H1 (cell line): ENCODE results near the gene AIPL1. TPM values are rescaled to one million over a fixed set of nuclear protein-coding genes. Genes with fewer than 3 reads are reported as not detected.

ENCODE experiments used
- CTCF ChIA-PET: fragments of 300-600 bp; sonication (Branson Sonifier 250); formaldehyde crosslinking; loops from one replicate; lab custom pipeline; 2021; ENCODE audit not compliant: partially characterized antibody; lab: Charles Lee
- POLR2A ChIA-PET: fragments of 300-600 bp; sonication (Branson Sonifier 250); formaldehyde crosslinking; loops from one replicate; lab custom pipeline; 2021; ENCODE audit warnings: inconsistent platforms; ENCODE audit not compliant: partially characterized antibody; lab: Charles Lee
- DNase-seq, 2 experiments: peaks; one replicate each; pipeline versions ENCODE4 v3.0.0 to v3.0.0-alpha.2; 2010 to 2022; ENCODE audit warnings: low spot score in 2 of 2, low read depth in 1 of 2, mixed read lengths in 1 of 2
- FAIRE-seq: peaks from 2 replicates; lab custom pipeline; 2011; peaks lifted over from hg19 to GRCh38; lab: Jason Lieb, UNC
- H2AFZ ChIP-seq: 2 replicates; pipeline ENCODE4 v1.8.1; 2012; ENCODE audit warnings: low read length, inconsistent platforms
- H2AK5ac ChIP-seq: 2 replicates; pipeline ENCODE4 v1.6.1; 2013; ENCODE audit warnings: low read depth, low read length
- H2BK120ac ChIP-seq: replicated peaks from 2 replicates; pipeline ENCODE3; 2013; ENCODE audit warnings: low read depth, low read length, inconsistent platforms
- H2BK12ac ChIP-seq: 2 replicates; pipeline ENCODE4 v1.6.1; 2013; ENCODE audit warnings: low read depth, low read length
- H2BK15ac ChIP-seq: 2 replicates; pipeline ENCODE4 v1.6.1; 2013; ENCODE audit warnings: low read length
- H2BK20ac ChIP-seq: 2 replicates; pipeline ENCODE4 v1.6.1; 2013; ENCODE audit warnings: low read length
- H2BK5ac ChIP-seq: 2 replicates; pipeline ENCODE4 v1.6.1; 2013; ENCODE audit warnings: low read depth, low read length
- H3K14ac ChIP-seq: 2 replicates; pipeline ENCODE4 v1.6.1; 2013; ENCODE audit warnings: inconsistent platforms; ENCODE audit not compliant: insufficient read length
- H3K18ac ChIP-seq: 2 replicates; pipeline ENCODE4 v1.6.1; 2013; ENCODE audit warnings: low read length; ENCODE audit errors: extremely low read depth
- H3K23ac ChIP-seq: 2 replicates; pipeline ENCODE4 v1.6.1; 2013; ENCODE audit warnings: inconsistent platforms; ENCODE audit not compliant: insufficient read length
- H3K23me2 ChIP-seq: 2 replicates; pipeline ENCODE4 v1.6.1; 2013; ENCODE audit warnings: low read depth, low read length
- H3K27ac ChIP-seq: 2 replicates; pipeline ENCODE4 v1.6.1; 2011; ENCODE audit warnings: low read depth, low read length, inconsistent platforms
- H3K27me3 ChIP-seq, 4 experiments: replicated peaks in 1 of 4; 1 replicate in 1 of 4; 2 replicates in 3 of 4; pipeline versions ENCODE4 v1.6.1 to v1.8.1; 2011 to 2013; ENCODE audit warnings: low read length in 3 of 4, mild to moderate bottlenecking in 3 of 4, inconsistent platforms in 2 of 4, mixed read lengths in 2 of 4, moderate library complexity in 1 of 4; ENCODE audit not compliant: control insufficient read depth in 3 of 4, insufficient read depth in 3 of 4; ENCODE audit errors: extremely low read depth in 1 of 4
- H3K36me3 ChIP-seq, 4 experiments: 2 replicates each; pipeline versions ENCODE4 v1.6.1 to v1.8.1; 2011 to 2013; ENCODE audit warnings: mild to moderate bottlenecking in 4 of 4, low read length in 3 of 4, moderate library complexity in 2 of 4, control low read depth in 1 of 4, inconsistent platforms in 1 of 4; ENCODE audit not compliant: insufficient read depth in 4 of 4, control insufficient read depth in 2 of 4
- H3K4ac ChIP-seq: replicated peaks from 2 replicates; pipeline ENCODE3; 2013; ENCODE audit warnings: low read length, low read depth, mixed read lengths, inconsistent platforms; ENCODE audit not compliant: insufficient read length
- H3K4me1 ChIP-seq, 4 experiments: replicated peaks in 1 of 4; 1 replicate in 1 of 4; 2 replicates in 3 of 4; pipeline versions ENCODE4 v1.6.1 to v1.8.1; 2011 to 2013; ENCODE audit warnings: low read length in 3 of 4, inconsistent platforms in 2 of 4, mixed read lengths in 1 of 4; ENCODE audit not compliant: insufficient read depth in 4 of 4, control insufficient read depth in 3 of 4
- H3K4me2 ChIP-seq, 2 experiments: 2 replicates each; pipeline versions ENCODE4 v1.6.1 to v1.8.1; 2011 to 2013; ENCODE audit warnings: low read depth in 2 of 2, low read length in 2 of 2, control low read depth in 1 of 2, inconsistent platforms in 1 of 2, mild to moderate bottlenecking in 1 of 2; ENCODE audit not compliant: insufficient read depth in 1 of 2
- H3K4me3 ChIP-seq, 4 experiments: fragments of 200-600, 300-600 bp in 1 of 4; sonication (generic), shearing (Covaris generic), sonication (Bioruptor Twin) in 1 of 4; 2 replicates each; pipeline versions ENCODE4 v1.5.1 to v1.8.1; 2011 to 2016; ENCODE audit warnings: low read length in 4 of 4, low read depth in 3 of 4, control low read depth in 2 of 4, inconsistent platforms in 2 of 4, mild to moderate bottlenecking in 2 of 4, mixed read lengths in 1 of 4, moderate library complexity in 1 of 4; ENCODE audit not compliant: insufficient read depth in 2 of 4; ENCODE audit errors: extremely low read depth in 1 of 4
- H3K56ac ChIP-seq: replicated peaks from 2 replicates; pipeline ENCODE3; 2013; ENCODE audit warnings: low read depth, mild to moderate bottlenecking, mixed read lengths, low read length, inconsistent platforms; ENCODE audit not compliant: insufficient read length
- H3K79me1 ChIP-seq: 2 replicates; pipeline ENCODE4 v1.6.1; 2013; ENCODE audit warnings: low read depth, low read length, control low read depth
- H3K79me2 ChIP-seq, 2 experiments: 2 replicates each; pipeline versions ENCODE4 v1.6.1 to v1.8.1; 2012 to 2013; ENCODE audit warnings: low read length in 2 of 2, mild to moderate bottlenecking in 2 of 2, inconsistent platforms in 1 of 2; ENCODE audit not compliant: insufficient read depth in 2 of 2, control insufficient read depth in 1 of 2
- H3K9ac ChIP-seq, 4 experiments: replicated peaks in 1 of 4; 1 replicate in 1 of 4; 2 replicates in 3 of 4; pipeline versions ENCODE4 v1.6.1 to v1.8.1; 2011 to 2013; ENCODE audit warnings: low read depth in 3 of 4, low read length in 3 of 4, control low read depth in 2 of 4, mild to moderate bottlenecking in 2 of 4, moderate library complexity in 2 of 4, inconsistent platforms in 1 of 4; ENCODE audit errors: extremely low read depth in 1 of 4
- H3K9me3 ChIP-seq, 2 experiments: 2 replicates each; pipeline versions ENCODE4 v1.6.1 to v1.8.1; 2012 to 2013; ENCODE audit warnings: mild to moderate bottlenecking in 2 of 2, moderate library complexity in 2 of 2, control low read depth in 1 of 2, inconsistent platforms in 1 of 2, low read depth in 1 of 2, low read length in 1 of 2, mixed read lengths in 1 of 2; ENCODE audit not compliant: insufficient read depth in 2 of 2
- H4K20me1 ChIP-seq, 2 experiments: replicated peaks in 1 of 2; 2 replicates each; pipeline versions ENCODE3 to v1.8.1; 2011 to 2013; ENCODE audit warnings: inconsistent platforms in 2 of 2, low read length in 2 of 2, mild to moderate bottlenecking in 1 of 2; ENCODE audit not compliant: insufficient read depth in 2 of 2, control insufficient read depth in 1 of 2
- H4K5ac ChIP-seq: 2 replicates; pipeline ENCODE4 v1.6.1; 2013; ENCODE audit warnings: low read length, low read depth, mixed read lengths, inconsistent platforms; ENCODE audit not compliant: insufficient read length
- H4K8ac ChIP-seq: 2 replicates; pipeline ENCODE4 v1.8.0; 2013; ENCODE audit warnings: mild to moderate bottlenecking, moderate library complexity, low read length, inconsistent platforms; ENCODE audit not compliant: insufficient read depth; ENCODE audit errors: extremely low read depth
- H4K91ac ChIP-seq: replicated peaks from 2 replicates; pipeline ENCODE3; 2013; ENCODE audit warnings: low read length, mixed read lengths, inconsistent platforms; ENCODE audit not compliant: insufficient read length
- CREB1 ChIP-seq: IDR thresholded peaks from 2 replicates; pipeline ENCODE4 v1.6.1; 2012; ENCODE audit warnings: inconsistent platforms
- EZH2 ChIP-seq: fragments of 200-600 bp; sonication (generic); IDR thresholded peaks from 2 replicates; pipeline ENCODE4 v1.7.1; 2012; ENCODE audit warnings: low read depth, mild to moderate bottlenecking, moderate library complexity, low read length, inconsistent platforms; ENCODE audit not compliant: severe bottlenecking
- KDM4A ChIP-seq: IDR thresholded peaks from one replicate; pipeline ENCODE4 v1.7.1; 2012; ENCODE audit warnings: low read depth, mild to moderate bottlenecking, moderate library complexity, low read length, inconsistent platforms; ENCODE audit not compliant: severe bottlenecking
- WGBS, 2 experiments: shearing (Covaris generic) in 1 of 2; methylation state at CpG; one replicate each; pipeline versions ENCODE4 v1.1.6 to v1.1.7; 2013 to 2015; ENCODE audit warnings: low lambda C conversion rate in 2 of 2, mixed read lengths in 2 of 2, inconsistent platforms in 1 of 2, low coverage in 1 of 2, missing lambda C conversion rate in 1 of 2; ENCODE audit not compliant: insufficient replicate concordance in 2 of 2, insufficient coverage in 1 of 2, insufficient read length in 1 of 2; ENCODE audit errors: extremely low coverage in 1 of 2, missing lambda C conversion rate in 1 of 2; 5-methylcytosine and 5-hydroxymethylcytosine counted together
- polyA plus RNA-seq, 7 experiments: library from polyadenylated mRNA; depleted of rRNA in 3 of 7; stranded (reverse) in 5 of 7; unstranded in 2 of 7; fragments of >200 nt in 5 of 7; fragments of 200-250 nt in 2 of 7; gene quantifications; 1 replicate in 5 of 7; 2 replicates in 1 of 7; 4 replicates in 1 of 7; pipeline versions ENCODE4 v1.2.1 to v1.2.3, GENCODE V29; 2011 to 2013; ENCODE audit warnings: missing spikeins in 2 of 7, mixed read lengths in 2 of 7
- total RNA-seq: library from RNA; stranded (reverse); fragmentation: NEBNext Ultra II Directional; extraction: Animal tissue kit (Norgen Biotek cat#: 25700); gene quantifications from 2 replicates; pipeline ENCODE4 v1.2.1, GENCODE V29; 2021

AIPL1 gene
- total and polyA plus RNA-seq, 2 of the 8 experiments (the other 6 are each of a cell fraction or from before 2014, with no cell fraction given), result 0.56 to 0.71 TPM

DNA sequence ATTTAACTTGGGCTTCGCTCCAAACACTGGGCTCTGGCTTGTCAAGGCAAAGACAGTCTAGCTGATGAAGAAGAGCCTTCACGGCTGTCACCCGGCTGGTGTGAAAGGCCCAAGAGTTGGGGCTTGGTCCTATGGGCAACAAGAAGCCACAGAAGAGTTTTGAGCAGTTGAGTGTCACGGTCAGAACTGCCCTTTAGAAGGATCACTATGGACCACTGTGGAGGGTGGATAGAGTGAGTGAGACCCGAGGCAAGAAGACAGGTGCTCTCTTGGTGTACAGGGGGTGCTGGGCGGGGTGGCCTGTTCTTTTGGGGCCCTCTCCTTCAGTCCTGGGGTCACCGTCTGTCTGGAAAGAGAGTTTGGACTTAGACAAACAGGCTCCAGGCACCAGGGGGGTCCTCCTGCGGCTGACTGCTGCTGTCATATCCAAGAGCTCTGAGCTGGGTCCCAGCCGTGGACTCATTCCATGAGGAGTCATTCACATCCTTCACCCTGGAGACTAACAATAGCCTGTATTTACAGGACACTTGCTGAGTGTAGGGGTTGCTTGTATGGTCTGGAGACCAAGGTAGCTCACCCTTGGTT lies 11.7 kb upstream of the AIPL1 start:
- no peak overlapping the region for H3K4ac ChIP-seq
- no peak overlapping the region for H2BK20ac ChIP-seq
- peaks cover 19 to 57% (median 42%) of the 10 kb centered on the region in 4 experiments for H3K36me3 ChIP-seq
- no peak overlapping the region for H2BK15ac ChIP-seq
- H2BK5ac ChIP-seq, result no peak overlapping the region
- CTCF ChIA-PET, result interaction anchor here (1.7 kb wide), 1 partner anchor 8 kb away, joined by 9 read pairs; no protein-coding TSS in a partner anchor
- H3K4me1 ChIP-seq, result peaks cover 6 to 22% (median 10%) of the 10 kb centered on the region in 4 experiments
- no peak overlapping the region for H4K8ac ChIP-seq
- no peak overlapping the region for H3K9ac ChIP-seq
- no peak overlapping the region for H2AFZ ChIP-seq
- H2BK120ac ChIP-seq, result no peak overlapping the region
- H3K79me2 ChIP-seq, result peaks cover 3 to 21% of the 10 kb centered on the region in 2 experiments; a peak in 3 of 4 replicates
- H4K20me1 ChIP-seq, result peaks cover 0 to 15% of the 10 kb centered on the region in 2 experiments
- DNase-seq (no peak), FAIRE-seq (no peak)
- no peak overlapping the region for H3K23ac ChIP-seq
- no peaks in the 10 kb centered on the region for H3K27me3 ChIP-seq
- H4K5ac ChIP-seq, result no peak overlapping the region
- no peaks in the 10 kb centered on the region for H3K9me3 ChIP-seq
- 88% methylated on average over 9 of the region's 9 CpGs; no CpG with 5 or more reads in 1 of the 2 experiments for WGBS, 2 experiments
- H3K18ac ChIP-seq, result no peak overlapping the region
- TF ChIP-seq EZH2 (no peak), KDM4A (no peak), CREB1 (no peak)
- no peak overlapping the region for H3K14ac ChIP-seq
- no peak overlapping the region for H3K56ac ChIP-seq
- peak overlapping the region in 1 of 2 experiments; percentile 93; a peak in 1 of 4 replicates for H3K4me2 ChIP-seq
- no peak overlapping the region for H3K4me3 ChIP-seq
- H2BK12ac ChIP-seq, result no peak overlapping the region
- no peak overlapping the region for H2AK5ac ChIP-seq
- H3K23me2 ChIP-seq, result peaks cover 8% of the 10 kb centered on the region; the same call in 1 of the 2 replicates
- no peak overlapping the region for H3K27ac ChIP-seq
- H4K91ac ChIP-seq, result no peak overlapping the region
- POLR2A ChIA-PET, result interaction anchor here (0.6 to 6.0 kb wide), 3 partner anchors 7 to 1014 kb away, joined by 3 to 58 read pairs (median 34); no protein-coding TSS in a partner anchor
- peaks cover 8% of the 10 kb centered on the region for H3K79me1 ChIP-seq
